Fibroblast of villous mesenchyme (primary cell): ENCODE results near the gene LRRC36. TPM values are rescaled to one million over a fixed set of nuclear protein-coding genes. Genes with fewer than 3 reads are reported as not detected.

Source experiments
- DNase-seq: peaks from one replicate; pipeline ENCODE4 v3.0.0-alpha.2; 2010; ENCODE audit warnings: low read depth
- H3K4me3 ChIP-seq: 2 replicates; pipeline ENCODE4 v1.5.1; 2011; ENCODE audit warnings: low read depth, mild to moderate bottlenecking, low read length
- total RNA-seq: library from RNA; depleted of rRNA; stranded (reverse); fragments of >200 nt; gene quantifications from 2 replicates; pipeline ENCODE4 v1.2.3, GENCODE V29; 2012
- TF ChIP-seq, protein P1 (sequence below): IDR thresholded peaks from 2 replicates; pipeline ENCODE4 v1.5.1; 2012; ENCODE audit warnings: low read depth, mild to moderate bottlenecking, low read length; ENCODE audit not compliant: insufficient read depth

The LRRC36 gene
- total RNA-seq, 1 donor: not detected

DNA sequence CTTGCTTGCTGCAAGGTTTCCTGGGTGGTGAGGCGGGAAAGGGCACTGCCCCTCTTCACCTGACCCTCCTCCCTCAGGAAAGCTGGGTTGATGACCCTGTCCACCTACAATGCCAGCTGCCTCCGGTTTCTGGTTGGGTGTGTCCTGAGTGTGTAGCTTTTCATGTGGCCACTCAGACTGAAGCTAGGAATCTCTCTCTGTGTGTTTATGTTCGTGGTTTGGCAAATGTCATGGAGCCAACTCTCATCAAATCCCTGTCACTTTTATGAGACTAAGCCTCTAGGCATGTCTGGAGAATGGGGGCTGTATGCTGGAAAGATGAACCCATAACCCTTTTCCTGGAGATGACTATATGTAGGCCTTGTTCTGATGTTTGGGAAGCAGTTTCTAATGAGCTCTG, 30.2 kb upstream of the LRRC36 start:
- TF ChIP-seq, protein P1, sequence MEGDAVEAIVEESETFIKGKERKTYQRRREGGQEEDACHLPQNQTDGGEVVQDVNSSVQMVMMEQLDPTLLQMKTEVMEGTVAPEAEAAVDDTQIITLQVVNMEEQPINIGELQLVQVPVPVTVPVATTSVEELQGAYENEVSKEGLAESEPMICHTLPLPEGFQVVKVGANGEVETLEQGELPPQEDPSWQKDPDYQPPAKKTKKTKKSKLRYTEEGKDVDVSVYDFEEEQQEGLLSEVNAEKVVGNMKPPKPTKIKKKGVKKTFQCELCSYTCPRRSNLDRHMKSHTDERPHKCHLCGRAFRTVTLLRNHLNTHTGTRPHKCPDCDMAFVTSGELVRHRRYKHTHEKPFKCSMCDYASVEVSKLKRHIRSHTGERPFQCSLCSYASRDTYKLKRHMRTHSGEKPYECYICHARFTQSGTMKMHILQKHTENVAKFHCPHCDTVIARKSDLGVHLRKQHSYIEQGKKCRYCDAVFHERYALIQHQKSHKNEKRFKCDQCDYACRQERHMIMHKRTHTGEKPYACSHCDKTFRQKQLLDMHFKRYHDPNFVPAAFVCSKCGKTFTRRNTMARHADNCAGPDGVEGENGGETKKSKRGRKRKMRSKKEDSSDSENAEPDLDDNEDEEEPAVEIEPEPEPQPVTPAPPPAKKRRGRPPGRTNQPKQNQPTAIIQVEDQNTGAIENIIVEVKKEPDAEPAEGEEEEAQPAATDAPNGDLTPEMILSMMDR: no peak
- H3K4me3 ChIP-seq: no peak overlapping the region
- peak; percentile 84 for DNase-seq

DNA sequence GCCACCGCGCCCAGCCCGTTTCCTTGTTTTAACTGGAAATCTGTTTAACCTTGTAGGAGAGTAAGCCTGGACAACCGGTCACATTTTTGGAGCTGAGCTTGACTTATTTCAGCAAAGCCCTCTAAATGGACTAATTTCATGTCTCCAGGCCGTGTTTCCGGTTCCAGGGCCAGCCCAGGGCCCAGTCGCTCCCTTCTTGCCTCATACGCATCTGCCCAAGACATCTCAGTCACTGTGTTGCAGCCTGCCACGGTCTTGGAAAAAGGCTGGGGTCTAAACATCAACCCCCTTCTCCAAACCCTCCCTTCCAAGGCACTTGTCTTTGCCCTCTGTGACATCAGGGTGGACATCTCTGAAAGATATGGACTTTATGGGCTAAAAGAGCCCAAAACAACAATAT, 28.3 kb upstream of the LRRC36 start:
- TF ChIP-seq, protein P1: no peak
- no peak for DNase-seq
- no peak overlapping the region for H3K4me3 ChIP-seq

DNA sequence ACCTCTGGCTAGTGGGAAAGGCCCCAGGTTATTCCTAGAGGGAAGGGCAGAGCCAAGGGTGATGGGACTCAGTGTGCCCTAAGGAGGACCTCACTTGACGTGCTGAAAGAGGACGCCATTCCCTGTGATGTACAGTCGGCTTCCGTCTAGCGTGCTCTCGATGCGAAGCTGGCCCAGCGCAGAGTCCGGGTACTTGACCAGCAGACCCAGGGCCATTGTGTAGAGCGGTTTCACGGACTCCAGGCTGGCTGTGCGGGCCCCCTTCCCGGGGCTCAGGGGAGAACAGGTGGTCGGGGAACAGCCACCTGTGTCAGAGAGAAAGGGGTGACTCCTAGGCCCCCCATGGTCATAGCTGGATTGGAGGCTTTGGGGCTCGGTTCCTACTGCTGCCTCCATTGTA, 27.3 kb upstream of the LRRC36 start:
- TF ChIP-seq, protein P1: no peak
- no peak for DNase-seq

DNA sequence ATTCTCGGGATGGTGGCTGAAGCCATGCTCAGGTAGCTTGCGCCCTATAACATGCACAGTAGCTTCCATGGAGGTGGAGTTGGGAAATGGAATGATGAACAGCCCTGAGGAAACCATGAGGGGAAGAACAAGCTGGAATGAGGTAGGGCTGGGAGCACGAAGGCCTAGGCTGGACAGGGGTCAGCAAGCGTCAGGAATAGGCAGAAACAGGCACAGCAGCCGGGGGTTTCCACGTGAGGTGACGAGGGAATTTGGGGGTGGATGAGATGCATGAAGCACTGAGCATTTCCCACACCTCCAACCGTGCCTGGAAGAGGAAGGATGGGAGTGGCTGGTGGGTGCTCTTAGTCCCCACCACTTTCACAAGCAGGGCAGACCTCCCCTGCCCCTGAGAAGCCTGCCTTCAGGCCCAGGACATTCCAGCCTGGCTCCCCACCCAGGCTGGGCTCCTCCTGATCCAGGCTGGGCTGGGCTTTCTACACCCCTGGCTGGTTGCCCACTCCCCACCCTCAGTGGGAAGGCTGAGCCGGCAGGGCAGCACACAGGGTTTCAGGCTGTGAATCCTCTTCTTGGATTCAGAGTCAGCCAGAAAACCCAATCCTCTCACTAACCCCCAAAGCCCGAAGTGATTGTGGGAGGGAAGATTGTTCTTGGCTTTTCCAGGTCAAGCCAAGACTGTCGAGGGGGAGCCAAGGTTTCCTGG, 25.4 kb upstream of the LRRC36 start:
- no peak overlapping the region for H3K4me3 ChIP-seq
- TF ChIP-seq, protein P1: no peak
- DNase-seq: peak; percentile 36

More for the DNA sequence above, 27.3 kb upstream of the LRRC36 start:
- H3K4me3 ChIP-seq: no peak overlapping the region

DNA sequence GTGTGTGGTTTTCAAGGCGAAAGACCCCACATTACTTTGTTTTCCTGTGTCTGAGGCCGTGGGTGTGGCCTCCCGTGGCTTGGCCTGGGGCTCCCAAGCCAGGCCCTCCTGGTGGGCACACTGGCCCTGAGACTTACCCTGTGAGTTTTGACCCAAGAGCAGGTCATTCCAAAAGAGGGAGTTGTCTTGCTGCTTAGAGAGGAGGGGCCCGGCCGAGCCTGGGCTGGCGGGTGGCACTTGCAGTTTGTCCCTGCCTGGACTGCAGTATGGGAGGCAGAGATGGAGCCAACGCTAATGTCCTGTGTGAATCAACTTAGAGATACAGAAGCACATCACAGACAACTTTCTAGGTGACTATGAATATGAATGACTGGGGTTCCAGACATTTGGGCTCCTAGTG, 24.5 kb upstream of the LRRC36 start:
- TF ChIP-seq, protein P1: no peak
- DNase-seq: no peak
- H3K4me3 ChIP-seq: no peak overlapping the region

DNA sequence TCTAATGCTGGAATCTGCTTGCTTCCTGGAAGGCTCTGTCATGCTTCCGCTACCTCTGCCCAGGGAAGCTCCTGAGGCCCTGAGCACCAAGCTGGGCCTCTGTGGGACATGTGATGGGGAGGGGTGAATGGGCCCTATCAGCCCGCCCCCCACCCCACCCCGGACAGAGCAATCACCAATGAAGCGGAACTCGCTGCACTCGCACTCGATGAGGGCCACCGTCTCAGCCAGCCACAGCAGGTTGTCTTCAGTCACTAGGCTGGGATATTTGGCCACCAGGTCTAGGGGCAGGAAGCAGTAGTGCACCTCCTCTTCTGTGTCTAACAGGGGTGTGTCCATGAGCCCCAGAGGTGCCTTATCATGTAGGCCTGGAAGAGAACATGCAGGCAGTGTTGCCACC, 23.6 kb upstream of the LRRC36 start:
- no peak overlapping the region for H3K4me3 ChIP-seq
- TF ChIP-seq, protein P1: no peak
- no peak for DNase-seq

DNA sequence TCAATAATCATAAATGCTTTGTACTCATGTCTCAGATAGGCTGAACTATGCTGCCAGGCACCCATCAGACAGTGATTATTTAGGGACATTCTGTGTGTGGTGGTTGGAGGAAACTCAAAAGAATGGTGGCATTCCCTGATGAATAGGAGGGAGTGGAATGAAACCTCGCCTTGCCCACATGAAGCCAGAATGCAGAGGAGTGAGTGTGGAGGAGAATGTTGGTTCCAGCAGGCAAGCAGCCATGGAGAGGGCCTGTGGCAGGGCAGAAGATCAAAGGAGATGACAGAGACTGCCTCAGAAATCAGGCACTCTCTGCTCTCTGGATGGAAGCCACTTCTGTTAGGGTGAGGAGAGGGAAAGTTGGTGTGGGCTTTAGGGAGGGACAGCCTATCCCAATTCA, 22.6 kb upstream of the LRRC36 start:
- H3K4me3 ChIP-seq: no peak overlapping the region
- no peak for DNase-seq
- TF ChIP-seq, protein P1: no peak
